ENCODE data around the gene KCNC1. TPM values are rescaled to one million over a fixed set of nuclear protein-coding genes. Genes with fewer than 3 reads are reported as not detected.

KCNC1 gene
- total RNA-seq, 4 donors from 2014 or later = not detected

DNA sequence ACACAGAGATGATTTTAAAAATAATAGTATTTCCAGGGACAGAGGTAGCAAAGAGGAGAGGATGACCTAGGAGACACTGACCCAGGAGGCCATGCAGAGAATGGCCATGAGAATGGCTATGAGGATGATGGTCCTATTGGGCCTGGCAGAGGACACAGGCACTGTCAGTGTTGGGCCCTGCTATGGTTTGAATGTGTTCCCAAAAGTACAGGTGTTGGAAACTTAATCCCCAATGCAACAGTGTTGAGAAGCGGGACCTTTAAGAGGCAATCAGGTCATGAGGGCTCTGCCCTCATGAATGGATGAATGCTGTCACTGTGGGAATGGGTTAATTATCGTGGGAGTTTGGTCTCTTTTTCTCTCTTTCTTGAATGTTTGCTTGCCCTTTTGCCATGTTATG lies 61.6 kb downstream of the KCNC1 start:
- Histone ChIP-seq H3K4me3 (no peak overlapping the region), H3K27ac (replicated peaks in 1 of 4) (no peak overlapping the region), H3K36me3 (no peaks in the 10 kb centered on the region), H3K4me1 (peaks cover 6 to 28% (median 15%) of the 10 kb centered on the region in 4 donors), H3K27me3 (no peaks in the 10 kb centered on the region), H3K9me3 (no peaks in the 10 kb centered on the region)
- DNase-seq (ENCODE audit: extremely low spot score) = no peak
- intact Hi-C loops (cut with DNase I) = no loop called here
- TF ChIP-seq, protein P1, sequence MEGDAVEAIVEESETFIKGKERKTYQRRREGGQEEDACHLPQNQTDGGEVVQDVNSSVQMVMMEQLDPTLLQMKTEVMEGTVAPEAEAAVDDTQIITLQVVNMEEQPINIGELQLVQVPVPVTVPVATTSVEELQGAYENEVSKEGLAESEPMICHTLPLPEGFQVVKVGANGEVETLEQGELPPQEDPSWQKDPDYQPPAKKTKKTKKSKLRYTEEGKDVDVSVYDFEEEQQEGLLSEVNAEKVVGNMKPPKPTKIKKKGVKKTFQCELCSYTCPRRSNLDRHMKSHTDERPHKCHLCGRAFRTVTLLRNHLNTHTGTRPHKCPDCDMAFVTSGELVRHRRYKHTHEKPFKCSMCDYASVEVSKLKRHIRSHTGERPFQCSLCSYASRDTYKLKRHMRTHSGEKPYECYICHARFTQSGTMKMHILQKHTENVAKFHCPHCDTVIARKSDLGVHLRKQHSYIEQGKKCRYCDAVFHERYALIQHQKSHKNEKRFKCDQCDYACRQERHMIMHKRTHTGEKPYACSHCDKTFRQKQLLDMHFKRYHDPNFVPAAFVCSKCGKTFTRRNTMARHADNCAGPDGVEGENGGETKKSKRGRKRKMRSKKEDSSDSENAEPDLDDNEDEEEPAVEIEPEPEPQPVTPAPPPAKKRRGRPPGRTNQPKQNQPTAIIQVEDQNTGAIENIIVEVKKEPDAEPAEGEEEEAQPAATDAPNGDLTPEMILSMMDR (IDR thresholded peaks at IDR 0.05) = no peak
- TF ChIP-seq EP300 (IDR thresholded peaks at IDR 0.05) = no peak
- no peak for TF ChIP-seq POLR2AphosphoS5 (IDR thresholded peaks at IDR 0.05)
- WGBS = 96% methylated on average over 2 of the region's 2 CpGs

DNA sequence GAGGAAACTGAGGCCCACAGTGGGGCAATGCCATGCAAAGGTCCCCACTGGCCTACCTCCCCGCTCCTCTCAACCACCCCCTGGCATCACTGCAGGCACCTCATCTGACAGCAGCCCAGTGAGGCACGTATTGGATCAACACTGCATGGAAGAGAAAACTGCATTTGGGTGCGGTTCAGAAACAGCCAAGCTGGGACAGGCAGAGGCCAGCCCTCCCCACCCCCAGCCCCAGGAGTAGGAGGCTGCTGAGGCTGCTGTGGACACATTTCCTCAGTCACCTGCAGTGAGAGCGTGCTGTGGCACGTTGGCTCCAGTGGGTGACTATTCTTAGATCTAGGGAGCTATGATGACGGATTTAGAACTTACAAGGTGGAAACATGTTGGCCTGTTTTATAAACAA lies 63.7 kb downstream of the KCNC1 start:
- no peak overlapping the region for H3K4me3 ChIP-seq
- no peaks in the 10 kb centered on the region for H3K9me3 ChIP-seq
- H3K27me3 ChIP-seq = no peaks in the 10 kb centered on the region
- H3K36me3 ChIP-seq = no peaks in the 10 kb centered on the region
- H3K27ac ChIP-seq (replicated peaks in 1 of 4) = peak overlapping the region in 1 of 4 donors; percentile 44
- peaks cover 6 to 28% (median 15%) of the 10 kb centered on the region in 4 donors for H3K4me1 ChIP-seq
- WGBS = 53% methylated on average over 6 of the region's 6 CpGs
- intact Hi-C loops (cut with DNase I) = no loop called here
- DNase-seq (ENCODE audit: extremely low spot score) = no peak
- TF ChIP-seq POLR2AphosphoS5 (IDR thresholded peaks at IDR 0.05) (peak in 1 of 2 donors; percentile 34), POLR2A (IDR thresholded peaks at IDR 0.05; ENCODE audit: low read depth) (no peak)

DNA sequence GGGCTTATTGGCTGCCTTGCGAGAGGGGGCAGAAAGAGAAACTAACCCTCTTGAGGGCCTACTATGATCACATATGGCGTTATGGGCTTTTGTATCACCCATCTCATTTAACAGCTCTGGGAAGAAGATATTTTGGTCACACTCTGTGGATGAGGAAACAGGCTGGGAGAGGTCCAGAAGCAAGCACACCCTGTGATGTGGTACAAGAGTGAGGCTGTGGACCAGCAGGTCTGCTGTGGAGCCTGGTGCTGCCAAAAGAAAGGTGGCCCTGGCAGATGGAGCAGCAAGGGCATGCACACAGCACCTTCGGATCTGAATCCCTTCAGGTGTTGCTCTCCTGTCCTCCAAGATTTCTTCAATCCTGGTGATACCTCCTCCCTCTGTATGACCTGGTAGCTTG lies 64.1 kb downstream of the KCNC1 start:
- H3K27ac ChIP-seq (replicated peaks in 1 of 4) = peak overlapping the region in 1 of 4 donors; percentile 44

DNA sequence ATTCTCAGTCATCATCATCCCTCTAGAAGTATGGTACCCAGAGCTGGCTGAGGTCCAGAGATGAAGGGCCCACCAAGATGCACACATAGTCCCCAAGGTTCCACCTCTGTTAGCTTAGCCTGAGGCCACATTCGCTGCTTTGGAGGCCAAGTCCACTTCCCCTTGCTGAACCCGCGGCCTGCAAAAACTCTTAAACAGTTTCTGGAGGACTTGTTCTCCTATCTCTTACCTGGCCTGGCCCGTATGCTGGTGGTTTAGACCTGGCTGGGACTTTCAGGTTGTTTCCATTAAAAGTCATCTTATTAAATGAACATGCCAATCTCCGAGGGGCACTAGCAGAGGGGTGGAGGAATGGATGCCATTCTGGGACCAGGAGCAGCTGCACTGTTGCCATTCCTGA lies 64.6 kb downstream of the KCNC1 start:
- no peak for DNase-seq (ENCODE audit: extremely low spot score)
- peaks cover 6 to 28% (median 15%) of the 10 kb centered on the region in 4 donors for H3K4me1 ChIP-seq
- no peaks in the 10 kb centered on the region for H3K9me3 ChIP-seq
- H3K4me3 ChIP-seq = no peak overlapping the region
- intact Hi-C loops (cut with DNase I) = no loop called here
- H3K36me3 ChIP-seq = no peaks in the 10 kb centered on the region
- TF ChIP-seq, protein P1 (IDR thresholded peaks at IDR 0.05) = no peak
- no peak for TF ChIP-seq POLR2AphosphoS5 (IDR thresholded peaks at IDR 0.05)
- TF ChIP-seq POLR2A (IDR thresholded peaks at IDR 0.05; ENCODE audit: low read depth) = no peak
- TF ChIP-seq EP300 (IDR thresholded peaks at IDR 0.05) = no peak
- peak overlapping the region in 1 of 4 donors; percentile 44 for H3K27ac ChIP-seq (replicated peaks in 1 of 4)
- WGBS = 95% methylated on average over 3 of the region's 5 CpGs
- no peaks in the 10 kb centered on the region for H3K27me3 ChIP-seq

More for the DNA sequence above, 64.1 kb downstream of the KCNC1 start:
- H3K36me3 ChIP-seq = no peaks in the 10 kb centered on the region
- no peak for DNase-seq (ENCODE audit: extremely low spot score)
- no peak overlapping the region for H3K4me3 ChIP-seq
- TF ChIP-seq POLR2A (IDR thresholded peaks at IDR 0.05; ENCODE audit: low read depth) (no peak), EP300 (IDR thresholded peaks at IDR 0.05) (no peak), POLR2AphosphoS5 (IDR thresholded peaks at IDR 0.05) (no peak)
- TF ChIP-seq, protein P1 (IDR thresholded peaks at IDR 0.05) = no peak
- WGBS = 90% methylated on average over 3 of the region's 3 CpGs
- no peaks in the 10 kb centered on the region for H3K9me3 ChIP-seq
- H3K4me1 ChIP-seq = peaks cover 6 to 28% (median 15%) of the 10 kb centered on the region in 4 donors
- H3K27me3 ChIP-seq = no peaks in the 10 kb centered on the region
- intact Hi-C loops (cut with DNase I) = no loop called here

DNA sequence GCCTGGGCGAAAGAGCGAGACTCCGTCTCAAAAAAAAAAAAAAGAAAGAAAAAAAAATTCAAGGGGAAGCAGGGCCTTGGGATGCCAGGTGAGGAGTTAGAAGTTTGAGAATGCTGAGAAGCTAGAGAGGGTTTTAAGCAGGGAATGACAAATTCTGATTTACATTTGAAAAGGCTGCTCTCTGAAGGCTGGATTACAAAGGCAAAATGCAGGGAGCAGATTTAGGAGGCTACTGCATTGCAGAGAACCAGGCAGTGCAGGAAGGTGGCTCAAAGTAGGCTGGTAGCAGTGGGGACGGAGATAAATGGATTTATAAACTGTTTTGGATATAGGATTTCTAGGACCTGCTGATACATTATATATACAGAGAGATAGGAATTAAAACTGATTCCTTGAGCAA lies 66.6 kb downstream of the KCNC1 start:
- no peak for TF ChIP-seq EP300 (IDR thresholded peaks at IDR 0.05)
- TF ChIP-seq, protein P1 (IDR thresholded peaks at IDR 0.05) = no peak
- TF ChIP-seq POLR2AphosphoS5 (IDR thresholded peaks at IDR 0.05) = no peak
- TF ChIP-seq POLR2A (IDR thresholded peaks at IDR 0.05; ENCODE audit: low read depth) = no peak
- Histone ChIP-seq H3K27me3 (no peaks in the 10 kb centered on the region), H3K27ac (replicated peaks in 1 of 4) (no peak overlapping the region), H3K4me3 (no peak overlapping the region), H3K9me3 (no peaks in the 10 kb centered on the region), H3K4me1 (peaks cover 6 to 28% (median 15%) of the 10 kb centered on the region in 4 donors), H3K36me3 (no peaks in the 10 kb centered on the region)
- DNase-seq (ENCODE audit: extremely low spot score) = no peak
- WGBS = 94% methylated on average over 4 of the region's 4 CpGs
- intact Hi-C loops (cut with DNase I) = no loop called here

All from esophagus muscularis mucosa (tissue), 4 donors.